GM18507 (cell line): ENCODE measurements around the gene SART3.

Experiments used
- DNase-seq: peaks from one replicate; pipeline ENCODE4 v3.0.0; 2011; ENCODE audit warnings: low read depth; ENCODE audit not compliant: insufficient read length; ENCODE audit errors: extremely low spot score
- FAIRE-seq: peaks from 2 replicates; lab custom pipeline; 2011; peaks lifted over from hg19 to GRCh38; lab: Jason Lieb, UNC

The SART3 gene

DNA sequence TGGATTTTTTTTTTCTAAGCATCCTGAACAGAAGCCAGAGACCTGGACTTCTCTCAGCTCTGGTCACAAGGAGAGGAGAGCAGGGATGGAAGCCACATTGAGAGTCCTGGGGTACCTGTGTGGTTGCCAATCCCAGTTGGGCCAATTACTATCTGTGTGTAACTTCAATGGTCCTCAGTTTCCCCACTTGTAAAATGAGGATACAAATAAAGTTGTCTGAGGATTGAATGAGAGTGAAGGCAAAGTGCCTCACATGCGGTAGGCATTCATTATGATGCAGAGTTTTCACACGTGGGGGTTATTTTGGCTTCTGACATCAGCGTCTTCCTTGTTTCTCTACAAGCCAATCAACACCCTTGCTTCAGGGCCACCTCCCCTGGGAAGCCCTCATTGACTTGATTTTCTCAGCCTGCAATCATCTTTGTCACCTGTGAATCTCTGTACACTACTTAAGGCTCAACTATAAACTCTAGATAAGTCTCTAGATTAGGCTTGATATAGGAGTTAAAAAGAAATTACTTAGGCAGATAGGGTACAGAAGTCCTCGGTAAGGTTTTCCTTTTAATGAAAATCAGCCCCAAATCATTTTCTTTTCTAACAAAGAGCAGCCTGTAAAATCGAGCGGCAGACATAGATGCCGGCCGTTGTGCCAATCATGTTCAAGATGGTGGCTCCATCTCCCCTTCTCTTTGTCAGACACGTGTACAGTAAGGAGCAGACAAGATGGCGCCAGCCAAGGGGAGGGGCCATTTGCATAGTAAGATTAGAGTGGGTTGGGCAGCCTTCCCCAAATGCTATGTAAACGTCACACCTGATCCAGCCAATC, 83.7 kb downstream of the SART3 start:
- no peak for DNase-seq
- FAIRE-seq, result no peak

DNA sequence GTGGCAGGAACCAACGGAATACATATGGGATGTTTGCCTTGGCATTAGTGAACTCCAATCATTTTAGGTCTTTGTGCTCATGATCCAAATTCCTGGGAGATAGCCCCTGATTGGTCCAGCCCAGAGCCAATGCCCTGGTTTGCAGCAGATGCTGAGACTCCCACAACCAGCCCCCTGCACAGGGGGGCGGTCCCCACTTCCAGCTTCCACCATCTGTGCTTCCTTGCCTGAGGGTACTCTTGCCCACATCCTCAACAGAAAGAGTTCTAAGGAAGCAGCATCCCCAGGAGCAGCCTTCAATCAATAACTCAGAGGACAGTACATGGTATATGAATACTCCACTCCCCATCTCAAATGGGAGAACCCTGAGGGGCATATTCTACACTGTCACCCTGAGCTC, 85.6 kb downstream of the SART3 start:
- DNase-seq (no peak), FAIRE-seq (no peak)

GRCh38 chr12:108473400-108474055, 87.4 kb downstream of the SART3 start:
- FAIRE-seq (no peak), DNase-seq (no peak)
